ENCODE data around the gene CCL1. TPM values are rescaled to one million over a fixed set of nuclear protein-coding genes. Genes with fewer than 3 reads are reported as not detected.
A peak's percentile ranks its signal among the peaks of the same experiment; 100 is the strongest.

The CCL1 gene
- total RNA-seq, 1 donor from 2014 or later, result not detected

- Mint-ChIP-seq H3K4me1 (no peaks in the 10 kb centered on the region), H3K9me3 (no peaks in the 10 kb centered on the region), H3K36me3 (no peaks in the 10 kb centered on the region), H3K27me3 (ENCODE audit: insufficient read depth, low read depth) (peaks cover 2% of the 10 kb centered on the region), H3K27ac (no peak overlapping the region), H3K4me3 (no peak overlapping the region)
- H4K20me1 ChIP-seq (ENCODE audit: low read depth), result no peaks in the 10 kb centered on the region
- H3K9ac ChIP-seq, result no peak overlapping the region
- H3F3A ChIP-seq (ENCODE audit: low read depth), result no peaks in the 10 kb centered on the region
- no peaks in the 10 kb centered on the region for H3K79me2 ChIP-seq (ENCODE audit: low read depth)
- H2AFZ ChIP-seq (replicated peaks), result no peak overlapping the region
- DNase-seq (ENCODE audit: low spot score), result peak; percentile 21
- no peaks in the 10 kb centered on the region for H3K9me3 ChIP-seq (ENCODE audit: low read depth)
- H3K27ac ChIP-seq, result no peak overlapping the region
- H3K4me3 ChIP-seq, result no peak overlapping the region
- TF ChIP-seq EZH2 (IDR thresholded peaks at IDR 0.05), result no peak
- TF ChIP-seq, protein P1, sequence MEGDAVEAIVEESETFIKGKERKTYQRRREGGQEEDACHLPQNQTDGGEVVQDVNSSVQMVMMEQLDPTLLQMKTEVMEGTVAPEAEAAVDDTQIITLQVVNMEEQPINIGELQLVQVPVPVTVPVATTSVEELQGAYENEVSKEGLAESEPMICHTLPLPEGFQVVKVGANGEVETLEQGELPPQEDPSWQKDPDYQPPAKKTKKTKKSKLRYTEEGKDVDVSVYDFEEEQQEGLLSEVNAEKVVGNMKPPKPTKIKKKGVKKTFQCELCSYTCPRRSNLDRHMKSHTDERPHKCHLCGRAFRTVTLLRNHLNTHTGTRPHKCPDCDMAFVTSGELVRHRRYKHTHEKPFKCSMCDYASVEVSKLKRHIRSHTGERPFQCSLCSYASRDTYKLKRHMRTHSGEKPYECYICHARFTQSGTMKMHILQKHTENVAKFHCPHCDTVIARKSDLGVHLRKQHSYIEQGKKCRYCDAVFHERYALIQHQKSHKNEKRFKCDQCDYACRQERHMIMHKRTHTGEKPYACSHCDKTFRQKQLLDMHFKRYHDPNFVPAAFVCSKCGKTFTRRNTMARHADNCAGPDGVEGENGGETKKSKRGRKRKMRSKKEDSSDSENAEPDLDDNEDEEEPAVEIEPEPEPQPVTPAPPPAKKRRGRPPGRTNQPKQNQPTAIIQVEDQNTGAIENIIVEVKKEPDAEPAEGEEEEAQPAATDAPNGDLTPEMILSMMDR (IDR thresholded peaks at IDR 0.05), result peak; percentile 25
- no peaks in the 10 kb centered on the region for H3K36me3 ChIP-seq
- peaks cover 17% of the 10 kb centered on the region for H3K27me3 ChIP-seq
- H3K4me1 ChIP-seq, result no peaks in the 10 kb centered on the region
- no peak overlapping the region for H3K4me2 ChIP-seq
These were observed 44.6 kb downstream of the CCL1 start for GRCh38 chr17:34318474-34318873.

GRCh38 chr17:34314279-34314678, 48.8 kb downstream of the CCL1 start:
- Histone ChIP-seq H3K4me3 (no peak overlapping the region), H3F3A (ENCODE audit: low read depth) (no peaks in the 10 kb centered on the region), H3K4me2 (no peak overlapping the region), H3K4me1 (no peaks in the 10 kb centered on the region), H3K9me3 (ENCODE audit: low read depth) (no peaks in the 10 kb centered on the region), H3K27me3 (peaks cover 18% of the 10 kb centered on the region), H3K36me3 (no peaks in the 10 kb centered on the region), H4K20me1 (ENCODE audit: low read depth) (no peaks in the 10 kb centered on the region), H3K79me2 (ENCODE audit: low read depth) (no peaks in the 10 kb centered on the region), H3K27ac (no peak overlapping the region), H3K9ac (no peak overlapping the region), H2AFZ (replicated peaks) (no peak overlapping the region)
- Mint-ChIP-seq H3K4me1 (no peaks in the 10 kb centered on the region), H3K9me3 (no peaks in the 10 kb centered on the region), H3K27ac (no peak overlapping the region), H3K4me3 (no peak overlapping the region), H3K36me3 (no peaks in the 10 kb centered on the region), H3K27me3 (ENCODE audit: insufficient read depth, low read depth) (peaks cover 2% of the 10 kb centered on the region)
- no peak for DNase-seq (ENCODE audit: low spot score)
- TF ChIP-seq EZH2phosphoT487 (IDR thresholded peaks at IDR 0.05), result no peak
- TF ChIP-seq, protein P1 (IDR thresholded peaks at IDR 0.05), result no peak

DNA sequence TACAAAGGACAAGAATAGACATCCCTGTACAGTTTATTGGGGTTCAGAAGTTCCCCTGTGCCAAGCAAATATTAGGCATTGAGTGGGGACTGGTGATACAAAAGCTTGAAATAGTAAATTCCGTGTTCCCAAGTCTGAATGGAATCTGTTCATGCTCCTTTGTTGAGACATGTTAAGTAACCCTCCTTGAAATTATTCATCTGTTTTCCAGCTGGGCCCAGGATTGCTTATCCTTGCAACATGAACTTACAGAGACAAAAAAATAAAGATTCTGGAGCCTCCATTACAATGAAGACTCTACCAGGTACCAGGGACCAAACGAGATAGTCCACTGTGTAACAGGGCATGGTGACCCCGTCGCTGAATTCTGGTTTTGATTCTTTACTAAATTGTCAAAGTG, 49.9 kb downstream of the CCL1 start:
- H3F3A ChIP-seq (ENCODE audit: low read depth), result no peaks in the 10 kb centered on the region
- no peak overlapping the region for H3K4me3 ChIP-seq
- Mint-ChIP-seq H3K27ac (no peak overlapping the region), H3K9me3 (no peaks in the 10 kb centered on the region), H3K27me3 (ENCODE audit: insufficient read depth, low read depth) (peaks cover 2% of the 10 kb centered on the region), H3K4me1 (no peaks in the 10 kb centered on the region), H3K4me3 (no peak overlapping the region), H3K36me3 (no peaks in the 10 kb centered on the region)
- H3K36me3 ChIP-seq, result no peaks in the 10 kb centered on the region
- H3K4me1 ChIP-seq, result no peaks in the 10 kb centered on the region
- no peak overlapping the region for H3K4me2 ChIP-seq
- no peak overlapping the region for H2AFZ ChIP-seq (replicated peaks)
- TF ChIP-seq, protein P1 (IDR thresholded peaks at IDR 0.05), result no peak
- TF ChIP-seq EZH2phosphoT487 (IDR thresholded peaks at IDR 0.05), result no peak
- TF ChIP-seq EZH2 (IDR thresholded peaks at IDR 0.05), result no peak
- no peaks in the 10 kb centered on the region for H3K79me2 ChIP-seq (ENCODE audit: low read depth)
- peaks cover 18% of the 10 kb centered on the region for H3K27me3 ChIP-seq
- no peak overlapping the region for H3K27ac ChIP-seq
- H3K9me3 ChIP-seq (ENCODE audit: low read depth), result no peaks in the 10 kb centered on the region
- DNase-seq (ENCODE audit: low spot score), result no peak
- H4K20me1 ChIP-seq (ENCODE audit: low read depth), result no peaks in the 10 kb centered on the region
- no peak overlapping the region for H3K9ac ChIP-seq

GRCh38 chr17:34312080-34312479, 51.0 kb downstream of the CCL1 start:
- Histone ChIP-seq H3F3A (ENCODE audit: low read depth) (no peaks in the 10 kb centered on the region), H3K79me2 (ENCODE audit: low read depth) (no peaks in the 10 kb centered on the region), H3K36me3 (no peaks in the 10 kb centered on the region), H3K4me1 (no peaks in the 10 kb centered on the region), H3K27me3 (peaks cover 18% of the 10 kb centered on the region), H3K27ac (no peak overlapping the region), H3K9ac (no peak overlapping the region), H3K9me3 (ENCODE audit: low read depth) (no peaks in the 10 kb centered on the region), H4K20me1 (ENCODE audit: low read depth) (no peaks in the 10 kb centered on the region), H3K4me3 (no peak overlapping the region), H3K4me2 (no peak overlapping the region), H2AFZ (replicated peaks) (no peak overlapping the region)
- H3K4me3 Mint-ChIP-seq, result no peak overlapping the region
- peaks cover 2% of the 10 kb centered on the region for H3K27me3 Mint-ChIP-seq (ENCODE audit: insufficient read depth, low read depth)
- DNase-seq (ENCODE audit: low spot score), result no peak
- no peak for TF ChIP-seq EZH2phosphoT487 (IDR thresholded peaks at IDR 0.05)
- TF ChIP-seq EZH2 (IDR thresholded peaks at IDR 0.05), result no peak
- TF ChIP-seq, protein P1 (IDR thresholded peaks at IDR 0.05), result no peak
- no peaks in the 10 kb centered on the region for H3K9me3 Mint-ChIP-seq
- no peaks in the 10 kb centered on the region for H3K4me1 Mint-ChIP-seq
- H3K27ac Mint-ChIP-seq, result no peak overlapping the region
- no peaks in the 10 kb centered on the region for H3K36me3 Mint-ChIP-seq
